ENCODE data around the gene SETBP1.

Gene SETBP1

DNA sequence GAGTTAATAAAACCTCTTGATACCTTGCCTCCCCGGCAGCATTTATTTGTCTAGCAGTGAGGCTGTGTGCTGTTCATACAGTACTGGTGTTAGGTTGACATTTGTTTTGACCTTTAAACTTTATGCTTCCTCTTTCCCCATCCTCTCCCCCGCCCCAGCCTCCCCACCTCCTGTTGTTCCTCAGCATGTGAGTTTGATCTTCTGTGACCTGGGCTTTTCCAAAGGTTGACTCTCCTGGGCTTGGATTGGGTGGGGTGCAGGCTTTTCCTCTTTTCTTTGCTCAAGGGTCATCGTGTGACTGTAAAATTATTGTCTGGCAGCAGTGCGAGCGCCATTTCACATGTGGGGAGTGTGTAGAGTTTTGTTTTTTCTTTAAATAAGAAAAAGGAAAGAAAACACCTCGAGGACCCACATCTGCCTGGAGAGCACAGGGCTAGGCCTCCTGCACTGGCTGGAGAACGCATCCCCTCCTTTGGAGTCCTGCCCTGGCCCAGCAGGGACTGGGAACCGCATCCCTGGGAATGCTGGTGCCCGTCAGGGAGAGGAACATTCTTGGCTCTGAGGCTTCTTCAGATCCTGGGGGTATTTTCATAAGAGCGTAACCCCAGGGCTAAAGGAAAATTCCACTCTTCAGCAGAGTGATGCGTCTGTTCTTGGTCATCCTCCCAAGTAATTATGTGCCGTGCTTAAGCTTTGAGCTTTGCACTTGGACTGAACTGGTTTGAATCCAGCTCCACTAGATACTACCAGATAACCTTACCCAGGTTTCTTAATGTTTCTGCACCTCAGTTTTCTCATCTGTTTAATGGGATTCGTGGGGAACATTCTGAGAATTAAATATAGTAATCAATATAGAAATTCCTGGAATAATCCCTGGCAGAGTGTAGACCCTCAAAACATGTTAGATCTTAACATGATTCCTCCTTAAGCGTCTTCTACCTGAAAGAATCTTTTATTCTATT is 91.5 kb downstream of the SETBP1 start:
- TF ChIP-seq, protein P1, sequence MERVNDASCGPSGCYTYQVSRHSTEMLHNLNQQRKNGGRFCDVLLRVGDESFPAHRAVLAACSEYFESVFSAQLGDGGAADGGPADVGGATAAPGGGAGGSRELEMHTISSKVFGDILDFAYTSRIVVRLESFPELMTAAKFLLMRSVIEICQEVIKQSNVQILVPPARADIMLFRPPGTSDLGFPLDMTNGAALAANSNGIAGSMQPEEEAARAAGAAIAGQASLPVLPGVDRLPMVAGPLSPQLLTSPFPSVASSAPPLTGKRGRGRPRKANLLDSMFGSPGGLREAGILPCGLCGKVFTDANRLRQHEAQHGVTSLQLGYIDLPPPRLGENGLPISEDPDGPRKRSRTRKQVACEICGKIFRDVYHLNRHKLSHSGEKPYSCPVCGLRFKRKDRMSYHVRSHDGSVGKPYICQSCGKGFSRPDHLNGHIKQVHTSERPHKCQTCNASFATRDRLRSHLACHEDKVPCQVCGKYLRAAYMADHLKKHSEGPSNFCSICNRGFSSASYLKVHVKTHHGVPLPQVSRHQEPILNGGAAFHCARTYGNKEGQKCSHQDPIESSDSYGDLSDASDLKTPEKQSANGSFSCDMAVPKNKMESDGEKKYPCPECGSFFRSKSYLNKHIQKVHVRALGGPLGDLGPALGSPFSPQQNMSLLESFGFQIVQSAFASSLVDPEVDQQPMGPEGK (CRISPR knock-in tag; IDR thresholded peaks at IDR 0.05; ENCODE audit: borderline replicate concordance) = no peak
- TF ChIP-seq ZFP30 (CRISPR knock-in tag; IDR thresholded peaks at IDR 0.05) (no peak), ARNTL (CRISPR knock-in tag; IDR thresholded peaks at IDR 0.05; ENCODE audit: borderline replicate concordance, low read depth) (no peak), BACH2 (CRISPR knock-in tag; IDR thresholded peaks at IDR 0.05; ENCODE audit: borderline replicate concordance) (no peak), SNAI2 (CRISPR knock-in tag; IDR thresholded peaks at IDR 0.05) (no peak), GLIS3 (CRISPR knock-in tag; IDR thresholded peaks at IDR 0.05) (no peak), ZNF70 (CRISPR knock-in tag; IDR thresholded peaks at IDR 0.05) (no peak), ZC3H10 (CRISPR knock-in tag; IDR thresholded peaks at IDR 0.05) (no peak), TOX (CRISPR knock-in tag; IDR thresholded peaks at IDR 0.05; ENCODE audit: borderline replicate concordance) (no peak), PPARA (CRISPR knock-in tag; IDR thresholded peaks at IDR 0.05; ENCODE audit: borderline replicate concordance) (no peak), RARB (CRISPR knock-in tag; IDR thresholded peaks at IDR 0.05) (no peak), CSRNP3 (CRISPR knock-in tag; IDR thresholded peaks at IDR 0.05) (no peak), ZNF565 (CRISPR knock-in tag; conservative IDR thresholded peaks at IDR 0.05; ENCODE audit: low read depth) (no peak), ZNF8 (CRISPR knock-in tag; IDR thresholded peaks at IDR 0.05) (no peak), ISL1 (CRISPR knock-in tag; IDR thresholded peaks at IDR 0.05) (no peak), ZFP3 (CRISPR knock-in tag; IDR thresholded peaks at IDR 0.05) (no peak), TCF4 (CRISPR knock-in tag; IDR thresholded peaks at IDR 0.05; ENCODE audit: borderline replicate concordance) (no peak), ESRRG (CRISPR knock-in tag; IDR thresholded peaks at IDR 0.05) (no peak)
- ATAC-seq = no peak

GRCh38 chr18:44773640-44774155 is 93.0 kb downstream of the SETBP1 start:
- no peak for ATAC-seq

GRCh38 chr18:44774191-44774590 is 93.5 kb downstream of the SETBP1 start:
- ATAC-seq = no peak
- TF ChIP-seq ZC3H10 (CRISPR knock-in tag; IDR thresholded peaks at IDR 0.05) (no peak), CSRNP3 (CRISPR knock-in tag; IDR thresholded peaks at IDR 0.05) (no peak), TCF4 (CRISPR knock-in tag; IDR thresholded peaks at IDR 0.05; ENCODE audit: borderline replicate concordance) (no peak), ZNF70 (CRISPR knock-in tag; IDR thresholded peaks at IDR 0.05) (no peak), OSR1 (CRISPR knock-in tag; IDR thresholded peaks at IDR 0.05) (no peak), ZNF8 (CRISPR knock-in tag; IDR thresholded peaks at IDR 0.05) (no peak), POU6F1 (CRISPR knock-in tag; IDR thresholded peaks at IDR 0.05; ENCODE audit: borderline replicate concordance, low read depth) (no peak)
- TF ChIP-seq, protein P2, sequence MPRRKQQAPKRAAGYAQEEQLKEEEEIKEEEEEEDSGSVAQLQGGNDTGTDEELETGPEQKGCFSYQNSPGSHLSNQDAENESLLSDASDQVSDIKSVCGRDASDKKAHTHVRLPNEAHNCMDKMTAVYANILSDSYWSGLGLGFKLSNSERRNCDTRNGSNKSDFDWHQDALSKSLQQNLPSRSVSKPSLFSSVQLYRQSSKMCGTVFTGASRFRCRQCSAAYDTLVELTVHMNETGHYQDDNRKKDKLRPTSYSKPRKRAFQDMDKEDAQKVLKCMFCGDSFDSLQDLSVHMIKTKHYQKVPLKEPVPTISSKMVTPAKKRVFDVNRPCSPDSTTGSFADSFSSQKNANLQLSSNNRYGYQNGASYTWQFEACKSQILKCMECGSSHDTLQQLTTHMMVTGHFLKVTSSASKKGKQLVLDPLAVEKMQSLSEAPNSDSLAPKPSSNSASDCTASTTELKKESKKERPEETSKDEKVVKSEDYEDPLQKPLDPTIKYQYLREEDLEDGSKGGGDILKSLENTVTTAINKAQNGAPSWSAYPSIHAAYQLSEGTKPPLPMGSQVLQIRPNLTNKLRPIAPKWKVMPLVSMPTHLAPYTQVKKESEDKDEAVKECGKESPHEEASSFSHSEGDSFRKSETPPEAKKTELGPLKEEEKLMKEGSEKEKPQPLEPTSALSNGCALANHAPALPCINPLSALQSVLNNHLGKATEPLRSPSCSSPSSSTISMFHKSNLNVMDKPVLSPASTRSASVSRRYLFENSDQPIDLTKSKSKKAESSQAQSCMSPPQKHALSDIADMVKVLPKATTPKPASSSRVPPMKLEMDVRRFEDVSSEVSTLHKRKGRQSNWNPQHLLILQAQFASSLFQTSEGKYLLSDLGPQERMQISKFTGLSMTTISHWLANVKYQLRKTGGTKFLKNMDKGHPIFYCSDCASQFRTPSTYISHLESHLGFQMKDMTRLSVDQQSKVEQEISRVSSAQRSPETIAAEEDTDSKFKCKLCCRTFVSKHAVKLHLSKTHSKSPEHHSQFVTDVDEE (CRISPR knock-in tag; IDR thresholded peaks at IDR 0.05) = no peak

More at GRCh38 chr18:44773640-44774155, 93.0 kb downstream of the SETBP1 start:
- TF ChIP-seq, protein P3, sequence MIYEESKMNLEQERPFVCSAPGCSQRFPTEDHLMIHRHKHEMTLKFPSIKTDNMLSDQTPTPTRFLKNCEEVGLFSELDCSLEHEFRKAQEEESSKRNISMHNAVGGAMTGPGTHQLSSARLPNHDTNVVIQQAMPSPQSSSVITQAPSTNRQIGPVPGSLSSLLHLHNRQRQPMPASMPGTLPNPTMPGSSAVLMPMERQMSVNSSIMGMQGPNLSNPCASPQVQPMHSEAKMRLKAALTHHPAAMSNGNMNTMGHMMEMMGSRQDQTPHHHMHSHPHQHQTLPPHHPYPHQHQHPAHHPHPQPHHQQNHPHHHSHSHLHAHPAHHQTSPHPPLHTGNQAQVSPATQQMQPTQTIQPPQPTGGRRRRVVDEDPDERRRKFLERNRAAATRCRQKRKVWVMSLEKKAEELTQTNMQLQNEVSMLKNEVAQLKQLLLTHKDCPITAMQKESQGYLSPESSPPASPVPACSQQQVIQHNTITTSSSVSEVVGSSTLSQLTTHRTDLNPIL (CRISPR knock-in tag; IDR thresholded peaks at IDR 0.05; ENCODE audit: low read depth) = no peak
- TF ChIP-seq TOX (CRISPR knock-in tag; IDR thresholded peaks at IDR 0.05; ENCODE audit: borderline replicate concordance) = no peak
- TF ChIP-seq, protein P1 (CRISPR knock-in tag; IDR thresholded peaks at IDR 0.05; ENCODE audit: borderline replicate concordance) = no peak
- no peak for TF ChIP-seq GLIS3 (CRISPR knock-in tag; IDR thresholded peaks at IDR 0.05)
- TF ChIP-seq ISL1 (CRISPR knock-in tag; IDR thresholded peaks at IDR 0.05) = no peak
- no peak for TF ChIP-seq BACH2 (CRISPR knock-in tag; IDR thresholded peaks at IDR 0.05; ENCODE audit: borderline replicate concordance)
- no peak for TF ChIP-seq ZC3H10 (CRISPR knock-in tag; IDR thresholded peaks at IDR 0.05)

Data from SK-N-SH treated with all-trans-retinoic acid at 6 μM for 48 hours (cell line).